Ovary (tissue), 3 donors: ENCODE results near the gene SLC35F4.

ENCODE experiments used
- EP300 ChIP-seq: sonication (generic); formaldehyde crosslinking; IDR thresholded peaks from one replicate; pipeline ENCODE4 v1.6.1; 2017; ENCODE audit warnings: antibody characterized with exemption
- POLR2A ChIP-seq: fragments of 450-650 bp; IDR thresholded peaks from one replicate; pipeline ENCODE4 v1.6.1; 2017; ENCODE audit warnings: antibody characterized with exemption, mild to moderate bottlenecking, moderate library complexity
- TF ChIP-seq, protein P1 (sequence below), 3 donors: fragments of 450-650 bp in 2 of 3; fragments of 200-600 bp in 1 of 3; IDR thresholded peaks; one replicate each; pipeline versions ENCODE4 v1.5.1 to v1.8.0; 2016 to 2022; ENCODE audit warnings: antibody characterized with exemption in 3 of 3, mild to moderate bottlenecking in 1 of 3
- donor health status: DM: no; HTN: no; CAD: no.

DNA sequence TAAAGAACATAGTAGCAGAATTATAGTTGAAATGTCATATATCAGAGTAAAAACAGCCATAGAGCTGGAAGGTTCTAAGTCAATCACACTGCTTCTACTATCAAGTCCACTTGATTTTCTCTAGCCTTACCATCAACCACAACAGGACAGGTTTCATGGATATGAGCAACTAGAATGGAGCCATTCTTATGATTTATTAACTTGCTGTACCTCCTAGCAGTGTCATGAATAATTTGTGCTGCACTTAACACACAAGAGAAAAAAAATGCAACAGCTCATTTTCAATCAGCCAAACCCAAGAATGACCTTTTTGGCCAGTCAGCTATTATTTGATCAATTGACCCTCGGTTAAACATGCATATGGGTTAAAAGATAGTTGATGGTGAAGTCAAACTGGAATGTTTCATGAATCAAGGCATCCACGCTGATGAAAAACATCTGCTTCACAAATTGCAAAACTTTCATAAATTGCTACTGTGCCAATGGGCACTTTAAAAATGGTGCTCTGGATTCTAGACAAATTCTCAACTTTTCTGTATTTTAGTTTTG is 316.8 kb downstream of the SLC35F4 start:
- TF ChIP-seq, protein P1, sequence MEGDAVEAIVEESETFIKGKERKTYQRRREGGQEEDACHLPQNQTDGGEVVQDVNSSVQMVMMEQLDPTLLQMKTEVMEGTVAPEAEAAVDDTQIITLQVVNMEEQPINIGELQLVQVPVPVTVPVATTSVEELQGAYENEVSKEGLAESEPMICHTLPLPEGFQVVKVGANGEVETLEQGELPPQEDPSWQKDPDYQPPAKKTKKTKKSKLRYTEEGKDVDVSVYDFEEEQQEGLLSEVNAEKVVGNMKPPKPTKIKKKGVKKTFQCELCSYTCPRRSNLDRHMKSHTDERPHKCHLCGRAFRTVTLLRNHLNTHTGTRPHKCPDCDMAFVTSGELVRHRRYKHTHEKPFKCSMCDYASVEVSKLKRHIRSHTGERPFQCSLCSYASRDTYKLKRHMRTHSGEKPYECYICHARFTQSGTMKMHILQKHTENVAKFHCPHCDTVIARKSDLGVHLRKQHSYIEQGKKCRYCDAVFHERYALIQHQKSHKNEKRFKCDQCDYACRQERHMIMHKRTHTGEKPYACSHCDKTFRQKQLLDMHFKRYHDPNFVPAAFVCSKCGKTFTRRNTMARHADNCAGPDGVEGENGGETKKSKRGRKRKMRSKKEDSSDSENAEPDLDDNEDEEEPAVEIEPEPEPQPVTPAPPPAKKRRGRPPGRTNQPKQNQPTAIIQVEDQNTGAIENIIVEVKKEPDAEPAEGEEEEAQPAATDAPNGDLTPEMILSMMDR (IDR thresholded peaks at IDR 0.05): no peak
- TF ChIP-seq POLR2A (no peak), EP300 (no peak)
